GM12878 (cell line): Measurements from ENCODE around the gene ASCC1. TPM values are rescaled to one million over a fixed set of nuclear protein-coding genes. Genes with fewer than 3 reads are reported as not detected.

ENCODE experiments used
- ATAC-seq: fragments of 200-7000 bp; cut with Tn5 transposase; 3 replicates; pipeline ENCODE4 v1.9.1; 2020; ENCODE audit warnings: mild to moderate bottlenecking, moderate library complexity
- BruUV-seq: library from RNA; stranded (reverse); fragments of 400-500 nt; replicated peaks from 2 replicates; lab custom pipeline; 2021; lab: Mats Ljungman, UMichigan
- CTCF ChIA-PET: fragments of 300-600 bp; sonication (Branson Sonifier 250); formaldehyde crosslinking; extraction: SDS; loops from one replicate; lab custom pipeline; 2021; ENCODE audit warnings: inconsistent platforms; lab: Yijun Ruan, JAX
- POLR2A ChIA-PET: fragments of 350-600 bp; formaldehyde crosslinking; extraction: SDS; loops from one replicate; lab custom pipeline; 2021; ENCODE audit warnings: inconsistent platforms; lab: Charles Lee
- RAD21 ChIA-PET: fragments of 300-600 bp; sonication (Branson Sonifier 250); formaldehyde crosslinking; loops from one replicate; lab custom pipeline; 2023; ENCODE audit warnings: antibody characterized with exemption; ENCODE audit not compliant: unreplicated experiment; lab: Charles Lee
- SMC1A ChIA-PET: fragments of 300-600 bp; sonication (Branson Sonifier 250); formaldehyde crosslinking; loops from one replicate; lab custom pipeline; 2023; ENCODE audit not compliant: unreplicated experiment, uncharacterized antibody; lab: Charles Lee
- DNase-seq: peaks from one replicate; pipeline ENCODE4 v3.0.0-alpha.2; 2011; ENCODE audit warnings: low read depth, low spot score
- FAIRE-seq: peaks from 3 replicates; lab custom pipeline; 2011; peaks lifted over from hg19 to GRCh38; lab: Jason Lieb, UNC
- H2AFZ ChIP-seq: 2 replicates; pipeline ENCODE4 v1.6.0; 2011; ENCODE audit warnings: low read depth, low read length, control low read depth; ENCODE audit not compliant: control insufficient read depth
- H3K27ac ChIP-seq: 2 replicates; pipeline ENCODE4 v1.5.1; 2011; ENCODE audit warnings: control low read depth; ENCODE audit not compliant: control insufficient read depth, insufficient read depth
- H3K27me3 ChIP-seq, 2 experiments: replicated peaks in 1 of 2; 2 replicates each; pipeline versions ENCODE4 v1.6.0 to v1.6.1; 2011; ENCODE audit warnings: low read length in 1 of 2; ENCODE audit not compliant: control insufficient read depth in 2 of 2, insufficient read depth in 2 of 2
- H3K36me3 ChIP-seq, 2 experiments: 2 replicates each; pipeline ENCODE4 v1.5.1; 2011; ENCODE audit warnings: low read length in 1 of 2; ENCODE audit not compliant: control insufficient read depth in 2 of 2, insufficient read depth in 2 of 2
- H3K4me1 ChIP-seq: 2 replicates; pipeline ENCODE4 v1.6.1; 2011; ENCODE audit warnings: mild to moderate bottlenecking, low read length, moderate library complexity, mixed read lengths; ENCODE audit not compliant: control insufficient read depth, insufficient read depth
- H3K4me2 ChIP-seq: 2 replicates; pipeline ENCODE4 v1.6.0; 2011; ENCODE audit warnings: control low read depth; ENCODE audit not compliant: control insufficient read depth, insufficient read depth
- H3K4me3 ChIP-seq: fragments of 200-600 bp; sonication (generic); 2 replicates; pipeline ENCODE4 v1.5.1; 2016
- H3K79me2 ChIP-seq: 2 replicates; pipeline ENCODE4 v1.6.0; 2011; ENCODE audit warnings: low read length; ENCODE audit not compliant: control insufficient read depth, insufficient read depth
- H3K9ac ChIP-seq: 2 replicates; pipeline ENCODE4 v1.8.0; 2011; ENCODE audit warnings: low read length, control low read depth, mixed read lengths; ENCODE audit not compliant: control insufficient read depth, insufficient read depth
- H3K9me3 ChIP-seq: replicated peaks from 3 replicates; pipeline ENCODE4 v1.5.1; 2011; ENCODE audit warnings: mild to moderate bottlenecking, low read length; ENCODE audit not compliant: control insufficient read depth, insufficient read depth
- H4K20me1 ChIP-seq: 2 replicates; pipeline ENCODE4 v1.6.0; 2011; ENCODE audit not compliant: control insufficient read depth, insufficient read depth
- MYC ChIP-seq: IDR thresholded peaks from 2 replicates; pipeline ENCODE4 v1.6.1; 2011; ENCODE audit warnings: mild to moderate bottlenecking, low read length, moderate library complexity, inconsistent platforms; ENCODE audit not compliant: insufficient read depth, insufficient replicate concordance, insufficient read length, severe bottlenecking
- PBX3 ChIP-seq: IDR thresholded peaks from 2 replicates; pipeline ENCODE4 v1.6.1; 2011; ENCODE audit warnings: mild to moderate bottlenecking, low read depth, low read length, moderate library complexity; ENCODE audit not compliant: insufficient replicate concordance
- RAD21 ChIP-seq: IDR thresholded peaks from 2 replicates; pipeline ENCODE4 v1.6.1; 2011; ENCODE audit warnings: mild to moderate bottlenecking, low read depth, low read length, moderate library complexity; ENCODE audit not compliant: insufficient read depth
- RBBP5 ChIP-seq: fragments of 200-600 bp; sonication (generic); conservative IDR thresholded peaks from 2 replicates; pipeline ENCODE4 v1.6.1; 2016
- RCOR1 ChIP-seq: conservative IDR thresholded peaks from 2 replicates; pipeline ENCODE4 v1.6.1; 2012; ENCODE audit warnings: low read depth, low read length, improper control_type of control experiment
- SMAD1 ChIP-seq: fragments of 450-650 bp; IDR thresholded peaks from 2 replicates; pipeline ENCODE4 v1.6.1; 2018; ENCODE audit warnings: mild to moderate bottlenecking, low read depth; ENCODE audit not compliant: partially characterized antibody
- STAT1 ChIP-seq: fragments of 450-650 bp; conservative IDR thresholded peaks from 2 replicates; pipeline ENCODE4 v1.6.1; 2014; ENCODE audit warnings: antibody characterized with exemption, mild to moderate bottlenecking
- TCF3 ChIP-seq: IDR thresholded peaks from 2 replicates; pipeline ENCODE4 v1.6.1; 2012; ENCODE audit warnings: low read depth, mild to moderate bottlenecking, low read length, borderline replicate concordance; ENCODE audit not compliant: insufficient read depth
- WGBS: methylation state at CpG from one replicate; pipeline ENCODE4 v1.1.6; 2016; ENCODE audit warnings: low lambda C conversion rate; ENCODE audit not compliant: insufficient replicate concordance, insufficient coverage; ENCODE audit errors: missing lambda C conversion rate; 5-methylcytosine and 5-hydroxymethylcytosine counted together
- in situ Hi-C: fragments of 300-500 bp; cut with MboI; formaldehyde crosslinking; loops from 9 replicates; pipeline ENCODE4 v1.14.3; 2018; ENCODE audit warnings: mixed read lengths
- intact Hi-C: fragments of 100-400 bp; cut with micrococcal nuclease; formaldehyde crosslinking; loops from one replicate; pipeline ENCODE4 v1.14.2; 2022; ENCODE audit not compliant: unreplicated experiment
- polyA plus RNA-seq, 11 experiments: library from polyadenylated mRNA; depleted of rRNA in 4 of 11; unstranded in 6 of 11; stranded (reverse) in 5 of 11; fragments of >200 nt; fragmentation: Nextera tagmentation in 4 of 11; fragmentation: Illumina TruSeq in 1 of 11; extraction: Ambion mirVana in 4 of 11; extraction: Trizol in 1 of 11; gene quantifications; 1 replicate in 1 of 11; 2 replicates in 10 of 11; pipeline versions ENCODE4 v1.2.1 to v1.2.3, GENCODE V29; 2011 to 2016; ENCODE audit warnings: inconsistent platforms in 2 of 11, missing spikeins in 2 of 11, low read depth in 1 of 11
- total RNA-seq, 4 experiments: library from RNA; depleted of rRNA in 3 of 4; stranded (reverse); fragments of >200 nt in 3 of 4; fragmentation: Illumina TruSeq in 1 of 4; extraction: Trizol in 1 of 4; gene quantifications; 2 replicates each; pipeline versions ENCODE4 v1.2.1 to v1.2.3, GENCODE V29; 2013 to 2021

ASCC1 gene
- total and polyA plus RNA-seq, 10 of the 15 experiments (the other 5 are each of a cell fraction or from before 2014, with no cell fraction given), result 23.3 to 80.6 (median 42.8) TPM

GRCh38 chr10:72050873-72051272 is 165.2 kb downstream of the ASCC1 start:
- Histone ChIP-seq H3K9ac (no peak overlapping the region), H3K27ac (no peak overlapping the region), H3K4me2 (no peak overlapping the region), H4K20me1 (no peaks in the 10 kb centered on the region), H3K9me3 (peaks cover 7% of the 10 kb centered on the region), H2AFZ (no peak overlapping the region), H3K27me3 (no peaks in the 10 kb centered on the region), H3K4me1 (peaks cover 9% of the 10 kb centered on the region), H3K36me3 (no peaks in the 10 kb centered on the region), H3K4me3 (no peak overlapping the region), H3K79me2 (no peaks in the 10 kb centered on the region)
- no peak for FAIRE-seq
- no TSS peak for BruUV-seq
- no peak for TF ChIP-seq RCOR1
- TF ChIP-seq RAD21, result no peak
- no peak for TF ChIP-seq PBX3
- no peak for TF ChIP-seq TCF3
- no peak for TF ChIP-seq SMAD1
- TF ChIP-seq STAT1, result no peak
- no peak for TF ChIP-seq MYC
- no peak for TF ChIP-seq RBBP5
- ChIA-PET POLR2A (interaction anchor here (1.0 to 1.4 kb wide), 2 partner anchors 166 to 281 kb away, joined by 3 to 4 read pairs; no protein-coding TSS in a partner anchor), CTCF (interaction anchor here (0.8 to 11.4 kb wide), 13 partner anchors 8 to 285 kb away, joined by 3 to 214 read pairs (median 58); no protein-coding TSS in a partner anchor), SMC1A (interaction anchor here (0.8 to 9.2 kb wide), 10 partner anchors 9 to 289 kb away, joined by 3 to 107 read pairs (median 32); partner anchors contain the start of gene ASCC1), RAD21 (interaction anchor here (1.0 to 7.0 kb wide), 5 partner anchors 11 to 286 kb away, joined by 3 to 127 read pairs (median 86); no protein-coding TSS in a partner anchor)
- WGBS, result 88% methylated on average over 3 of the region's 3 CpGs
- intact Hi-C loops (no loop called here), in situ Hi-C loops (loop anchor here (5.0 kb wide), 2 partner anchors 166 to 286 kb away; partner anchors contain the start of genes ANAPC16 and ASCC1)
- DNase-seq, result no peak
- ATAC-seq, result no peak
